NCI-H2029 treated with DMSO at 0.1 percent for 48 hours (cell line): ENCODE measurements around the gene MILR1.

Source experiments
- DNase-seq: peaks from one replicate; lab custom pipeline; 2025; lab: John Stamatoyannopoulos, UW

Gene MILR1

DNA sequence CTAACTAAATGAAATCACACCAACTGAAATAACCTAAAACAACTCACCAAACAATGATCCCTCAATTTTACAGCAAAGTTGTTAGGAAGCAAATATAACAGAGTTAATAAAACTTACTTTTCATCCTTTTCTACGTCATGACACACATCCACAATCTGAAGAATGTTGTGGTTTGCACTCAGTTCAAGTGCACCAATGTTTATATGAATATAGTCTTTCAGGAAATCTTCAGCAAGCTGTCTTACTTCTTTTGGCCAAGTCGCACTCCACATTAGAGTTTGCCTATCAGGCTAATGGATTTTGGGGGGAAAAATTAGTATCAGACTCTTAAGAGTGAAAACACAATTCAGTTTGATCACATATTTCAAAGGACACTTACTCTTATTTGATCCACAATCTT lies 53.9 kb downstream of the MILR1 start:
- DNase-seq, result no peak

DNA sequence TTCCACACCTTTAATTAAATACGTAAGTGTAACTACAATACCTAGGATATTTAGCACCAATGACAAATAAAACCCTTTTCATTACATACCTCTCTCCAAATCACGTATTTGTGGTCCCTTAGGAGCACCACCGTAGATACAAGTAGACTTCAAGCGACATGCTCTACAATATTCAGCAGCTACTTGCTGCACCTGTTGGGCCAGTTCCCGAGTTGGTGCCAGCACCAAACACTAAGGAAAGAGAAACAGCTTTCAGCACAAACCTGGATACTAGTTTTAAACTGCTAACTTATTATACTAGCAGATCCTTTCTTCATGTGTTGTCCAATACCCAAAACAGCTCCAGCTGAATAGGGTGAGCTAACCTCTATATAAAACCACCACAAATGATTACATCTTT lies 54.4 kb downstream of the MILR1 start:
- no peak for DNase-seq

DNA sequence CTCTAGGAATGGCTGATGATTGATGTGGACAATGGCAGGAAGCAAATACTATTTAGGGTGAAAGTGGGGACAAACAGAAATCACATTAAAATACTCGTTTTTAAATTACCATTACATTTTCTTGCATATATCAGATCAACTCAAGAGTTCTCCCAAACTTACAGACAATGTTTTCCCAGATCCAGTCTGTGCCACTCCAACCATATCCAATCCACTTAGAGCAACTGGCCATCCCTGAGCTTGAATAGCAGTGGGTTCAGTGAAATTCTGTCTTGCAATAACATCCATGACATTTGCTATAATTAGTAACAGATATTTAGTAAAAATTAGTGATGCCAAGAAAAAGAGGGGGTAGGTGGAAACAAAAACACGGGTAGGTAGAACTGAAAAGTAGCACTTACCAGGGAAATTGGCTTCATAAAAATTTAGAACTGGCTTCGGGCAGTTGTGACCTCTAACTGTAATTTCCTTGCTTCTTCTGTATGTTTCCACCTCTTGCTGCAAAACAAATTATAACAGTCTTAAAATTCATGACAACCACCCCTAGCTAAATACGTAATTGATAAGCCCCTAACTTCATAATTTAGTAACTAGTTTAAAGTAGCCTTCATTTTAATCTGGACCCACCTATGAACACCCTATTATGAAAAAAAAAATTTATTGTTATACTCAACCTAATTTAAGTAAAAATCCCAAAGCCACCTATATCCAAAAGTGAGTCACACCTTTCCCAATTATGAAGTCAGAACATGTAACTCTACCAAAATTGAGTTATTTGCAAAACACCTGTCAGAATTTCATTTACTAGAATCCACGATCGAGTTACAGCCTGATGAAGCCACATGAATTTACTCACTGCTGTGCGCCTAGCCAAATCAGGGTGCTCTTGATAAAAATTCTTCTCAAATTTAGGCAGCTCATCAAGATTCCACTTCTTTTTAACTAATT lies 55.2 kb downstream of the MILR1 start:
- DNase-seq, result no peak

DNA sequence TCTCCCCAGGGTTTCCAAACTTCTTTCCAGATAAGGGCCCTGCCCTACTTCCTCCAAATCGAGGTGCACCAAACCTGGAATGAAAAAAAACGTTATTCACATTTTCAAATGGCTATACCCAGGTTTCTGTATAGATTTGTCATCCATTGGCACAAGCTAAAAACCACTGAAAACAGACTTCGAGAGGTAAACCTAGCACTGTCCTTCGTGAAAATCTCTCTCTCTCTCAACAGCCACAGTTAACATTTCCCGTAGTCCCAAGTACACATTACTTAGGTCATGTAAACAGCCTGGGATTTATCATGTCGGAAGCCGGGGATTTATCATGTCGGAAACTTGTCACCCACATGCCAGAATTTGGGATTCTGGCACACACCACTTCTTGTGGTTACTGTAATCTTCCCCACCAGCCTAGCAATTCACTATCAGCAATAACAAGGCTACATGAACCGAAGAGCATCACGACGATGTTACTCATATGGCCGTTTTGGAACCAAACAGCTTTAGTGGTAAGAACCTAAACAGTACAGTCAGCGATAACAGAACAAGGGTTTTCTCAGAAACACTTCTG lies 55.9 kb downstream of the MILR1 start:
- DNase-seq, result no peak

DNA sequence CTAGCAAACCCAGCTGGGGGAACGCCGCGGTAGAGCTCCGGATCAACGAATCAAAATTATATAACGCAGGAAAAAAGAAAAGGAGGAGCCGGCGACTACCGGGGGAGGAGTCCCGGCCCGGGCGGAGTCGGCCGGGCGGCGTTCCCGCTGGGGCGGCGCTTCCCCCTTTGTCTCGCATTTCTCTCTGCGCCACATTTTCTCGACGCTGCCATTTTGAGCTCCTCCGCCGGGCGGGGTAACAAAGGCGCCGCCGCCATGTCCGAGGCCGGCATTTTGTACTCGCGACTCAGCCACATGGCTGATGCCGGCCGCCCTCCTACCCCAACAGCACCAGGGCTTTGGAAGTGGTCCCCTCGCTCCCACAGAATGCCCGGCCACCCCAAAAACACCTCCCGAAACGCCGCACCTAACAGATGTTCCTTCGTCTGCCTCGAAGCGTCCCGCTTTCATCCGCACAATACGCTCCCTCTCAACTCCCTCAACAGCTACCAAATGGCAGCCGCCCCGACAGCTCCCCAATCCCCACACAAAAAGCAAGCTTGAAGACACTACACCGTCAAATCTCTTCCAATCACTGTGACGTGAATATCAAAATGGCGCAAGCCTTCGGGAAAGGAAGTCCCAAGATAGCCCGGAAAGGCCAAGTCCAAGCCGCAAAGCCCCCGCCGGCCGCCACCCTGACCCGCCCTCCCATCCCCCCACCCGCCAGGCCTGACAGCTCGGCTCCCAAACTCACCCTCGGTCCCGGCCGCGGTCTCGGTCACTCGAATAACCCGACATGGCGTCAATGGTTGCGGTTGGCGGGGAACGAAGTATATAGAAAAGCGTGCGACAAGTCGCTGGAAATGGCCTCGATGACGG lies 56.7 kb downstream of the MILR1 start:
- DNase-seq, result peak; percentile 19

DNA sequence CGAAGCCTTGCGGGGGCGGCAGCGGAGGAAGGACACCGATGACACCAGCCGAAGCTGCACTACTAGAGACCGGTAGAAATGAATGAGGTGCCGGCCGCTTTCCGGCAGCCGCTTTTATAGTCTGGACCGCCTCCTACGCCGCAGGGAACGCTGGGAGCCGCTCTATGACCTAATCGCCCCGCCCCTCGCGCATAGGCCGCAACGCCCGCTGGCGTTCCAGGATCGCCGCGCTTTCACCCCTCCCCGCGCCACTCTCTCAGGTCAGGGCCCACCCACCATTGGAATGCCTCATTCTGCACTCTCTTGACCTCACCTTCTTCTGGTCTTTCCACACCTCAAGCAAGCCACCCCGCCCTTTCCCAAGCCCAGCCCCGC lies 57.3 kb downstream of the MILR1 start, which contains the start of gene DDX5:
Gene DDX5 (minus strand): TSS at position 89 of the 375 bp plus-strand sequence. CDS start 170 bp downstream, outside the sequence.
- peak; percentile 89 for DNase-seq

DNA sequence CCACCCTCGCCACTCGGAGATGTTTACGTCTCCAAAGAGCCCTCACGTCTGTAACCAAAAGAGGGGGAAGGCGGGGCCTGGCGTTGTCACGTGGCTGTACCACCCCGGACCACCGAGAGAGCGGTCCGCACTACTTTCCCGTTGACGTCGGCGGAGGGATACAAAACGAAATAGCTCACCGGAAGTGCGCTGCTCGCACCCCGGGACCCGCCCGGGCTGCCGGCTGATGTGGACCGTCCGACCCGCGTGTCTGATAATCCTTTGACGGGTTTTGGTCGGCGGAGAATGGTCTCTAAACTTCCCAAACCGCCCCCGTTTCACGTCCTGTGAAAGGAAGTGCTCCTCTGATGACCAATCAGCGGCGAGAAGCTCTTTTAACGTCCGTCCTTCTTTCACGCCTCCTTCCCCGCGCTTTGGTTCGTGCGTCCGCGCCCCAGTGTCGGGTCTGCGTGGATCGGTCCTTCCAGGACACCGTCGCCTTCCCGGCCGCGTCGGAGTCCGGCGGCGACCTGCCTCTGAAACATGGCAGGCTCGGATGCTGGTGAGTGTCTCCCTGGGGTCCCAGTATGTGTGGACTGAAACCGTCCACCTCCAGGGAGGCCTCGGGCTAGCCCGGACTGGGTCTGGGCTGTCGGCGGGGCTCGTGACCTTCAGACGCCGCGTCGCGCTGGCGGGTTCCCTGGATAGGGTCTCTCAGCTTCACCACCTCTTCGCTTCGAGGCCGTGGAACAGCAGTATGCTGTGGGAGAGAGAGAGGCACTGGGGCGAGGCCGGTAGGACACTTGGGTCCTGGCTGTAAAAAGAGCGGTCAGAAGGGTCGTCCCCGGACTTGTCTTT lies 57.9 kb downstream of the MILR1 start, which contains the start of gene CEP95:
Gene CEP95 (plus strand): TSS at position 402 of the 837 bp plus-strand sequence. CDS start 121 bp downstream, at position 523.
- peak; percentile 89 for DNase-seq

DNA sequence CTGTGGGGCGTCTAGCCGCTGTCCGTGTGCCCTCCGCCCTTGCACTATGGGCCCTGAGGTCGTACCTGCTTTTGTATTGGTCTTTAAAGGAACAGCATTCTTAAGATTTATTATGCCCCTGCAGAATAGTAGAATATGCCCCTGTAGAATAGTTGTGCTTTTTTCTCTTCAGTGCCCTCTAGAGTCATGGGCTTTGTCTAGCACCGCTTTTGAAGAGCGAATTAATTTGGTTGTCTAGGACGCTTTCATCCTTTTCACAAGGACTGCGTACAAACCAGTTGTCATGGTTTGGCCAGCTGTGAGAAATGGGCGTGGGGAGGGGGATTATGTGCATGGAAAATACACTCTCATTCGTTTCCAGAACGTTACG lies 58.5 kb downstream of the MILR1 start:
- peak; percentile 24 for DNase-seq

DNA sequence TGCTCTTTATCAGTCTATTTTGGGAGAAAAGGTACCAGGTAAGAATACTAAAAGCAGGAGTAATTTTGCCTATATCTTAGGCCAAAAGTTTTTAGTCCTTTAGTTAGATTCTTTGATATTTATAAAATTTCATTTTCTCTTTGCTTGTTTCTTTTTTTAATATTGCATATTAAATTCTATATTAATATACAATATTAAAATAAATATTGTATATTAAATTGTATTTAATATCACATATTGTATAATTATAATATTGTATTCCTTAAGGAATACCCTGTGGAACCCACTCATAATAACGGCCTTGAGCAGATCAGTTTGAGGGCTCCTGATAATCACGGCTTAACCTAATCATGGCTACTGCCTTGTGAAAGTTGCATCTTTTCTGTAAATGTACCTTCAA lies 59.8 kb downstream of the MILR1 start:
- no peak for DNase-seq

DNA sequence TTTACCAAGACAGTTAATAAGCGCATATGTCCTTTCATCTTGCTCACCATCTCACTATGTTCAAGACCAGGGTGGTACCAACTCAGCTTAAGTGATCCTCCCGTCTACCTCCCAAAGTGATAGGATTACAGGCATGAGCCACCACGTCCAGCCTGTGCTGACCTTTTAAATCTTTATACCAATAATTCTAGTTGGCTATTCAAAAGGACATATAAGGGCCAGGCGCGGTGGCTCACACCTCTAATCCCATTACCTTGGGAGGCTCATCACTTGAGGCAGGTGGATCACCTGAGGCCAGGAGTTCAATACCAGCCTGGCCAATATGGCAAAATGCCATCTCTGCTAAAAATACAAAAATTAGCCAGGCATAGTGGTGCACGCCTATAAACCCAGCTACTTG lies 60.3 kb downstream of the MILR1 start:
- DNase-seq, result no peak

DNA sequence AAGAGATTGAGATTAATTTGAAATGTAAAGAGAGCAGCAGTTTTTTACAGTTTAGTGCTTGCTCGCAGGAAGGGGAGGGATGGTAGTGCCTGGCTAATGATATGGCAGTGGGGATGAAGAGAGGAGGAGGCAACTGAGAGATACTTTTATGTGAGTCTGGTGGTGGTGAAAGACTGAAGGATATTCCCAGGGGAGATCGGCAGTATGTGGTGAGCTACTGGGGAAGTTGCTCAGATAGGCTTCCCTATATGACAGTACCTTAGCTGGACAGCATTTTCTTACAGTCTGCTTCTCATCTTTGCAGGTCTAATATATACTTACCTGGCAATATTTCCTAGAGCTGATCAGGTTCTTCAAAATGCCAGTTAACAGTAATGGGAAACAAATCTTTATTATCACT lies 66.5 kb downstream of the MILR1 start:
- no peak for DNase-seq

DNA sequence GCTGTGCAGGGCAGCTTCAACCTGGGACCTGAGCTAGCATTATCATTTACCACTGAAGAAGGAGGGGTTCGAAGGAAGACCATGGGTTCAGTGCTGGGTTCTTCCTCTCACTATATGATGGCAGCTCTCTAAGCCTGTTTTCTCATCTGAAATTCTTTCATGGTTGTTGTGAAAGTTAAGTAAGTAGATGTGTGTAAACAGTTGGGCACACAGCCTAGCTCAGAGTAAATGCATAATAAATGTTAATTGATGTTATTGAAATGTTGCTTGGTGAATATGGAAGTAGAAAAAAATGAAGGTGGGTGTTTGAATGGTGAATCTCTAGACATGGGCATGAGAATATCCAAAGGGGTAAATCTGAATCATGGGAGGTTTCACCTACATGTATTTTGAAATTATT lies 66.9 kb downstream of the MILR1 start:
- no peak for DNase-seq
